IMR-90 (cell line): ENCODE results near the gene TEKT5. TPM values are rescaled to one million over a fixed set of nuclear protein-coding genes. Genes with fewer than 3 reads are reported as not detected.

Source experiments
- ATAC-seq: fragments of 200-7000 bp; cut with Tn5 transposase; 2 replicates; pipeline ENCODE4 v1.9.1; 2020; ENCODE audit warnings: low read depth, mild to moderate bottlenecking, moderate library complexity
- BruUV-seq: library from RNA; stranded (reverse); fragments of 400-500 nt; replicated peaks from 2 replicates; lab custom pipeline; 2021; lab: Mats Ljungman, UMichigan
- CTCF ChIA-PET: fragments of 300-600 bp; formaldehyde crosslinking; extraction: SDS; loops from one replicate; lab custom pipeline; 2021; ENCODE audit warnings: antibody characterized with exemption; lab: Yijun Ruan, JAX
- POLR2A ChIA-PET: fragments of 300-600 bp; sonication (Branson Sonifier 250); formaldehyde crosslinking; loops from one replicate; lab custom pipeline; 2022; ENCODE audit warnings: antibody characterized with exemption; ENCODE audit not compliant: unreplicated experiment; lab: Charles Lee
- DNase-seq: peaks from one replicate; pipeline ENCODE4 v3.0.0; 2013
- H2AFZ ChIP-seq: replicated peaks from 2 replicates; pipeline ENCODE3; 2013; ENCODE audit warnings: low read length, mild to moderate bottlenecking; ENCODE audit not compliant: poor library complexity
- H2AK5ac ChIP-seq: 2 replicates; pipeline ENCODE4 v1.6.1; 2013; ENCODE audit warnings: low read depth, low read length, inconsistent platforms
- H2AK9ac ChIP-seq: replicated peaks from 2 replicates; pipeline ENCODE3; 2013; ENCODE audit warnings: mild to moderate bottlenecking, low read depth, low read length, moderate library complexity; ENCODE audit not compliant: poor library complexity
- H2BK120ac ChIP-seq: 2 replicates; pipeline ENCODE4 v1.6.1; 2013; ENCODE audit warnings: low read depth, low read length, inconsistent platforms
- H2BK15ac ChIP-seq: 3 replicates; pipeline ENCODE4 v1.6.1; 2013; ENCODE audit warnings: low read depth, low read length, inconsistent platforms
- H2BK20ac ChIP-seq: 2 replicates; pipeline ENCODE4 v1.6.1; 2013; ENCODE audit warnings: low read depth, mild to moderate bottlenecking, inconsistent platforms, low read length, moderate library complexity
- H2BK5ac ChIP-seq: 2 replicates; pipeline ENCODE4 v1.6.1; 2013; ENCODE audit warnings: mild to moderate bottlenecking, low read depth, low read length, inconsistent platforms; ENCODE audit not compliant: poor library complexity, severe bottlenecking
- H3K14ac ChIP-seq: replicated peaks from 2 replicates; pipeline ENCODE4 v1.6.1; 2013; ENCODE audit warnings: low read depth, low read length, inconsistent platforms
- H3K18ac ChIP-seq: 2 replicates; pipeline ENCODE4 v1.6.1; 2013; ENCODE audit warnings: low read depth, low read length, control low read depth
- H3K23ac ChIP-seq: 2 replicates; pipeline ENCODE4 v1.6.1; 2013; ENCODE audit warnings: low read depth, low read length, inconsistent platforms
- H3K27ac ChIP-seq: 2 replicates; pipeline ENCODE4 v1.5.1; 2013; ENCODE audit warnings: mild to moderate bottlenecking, control low read depth, low read length; ENCODE audit not compliant: insufficient read depth
- H3K27me3 ChIP-seq: 2 replicates; pipeline ENCODE4 v1.6.1; 2013; ENCODE audit warnings: low read length; ENCODE audit not compliant: control insufficient read depth, insufficient read depth
- H3K36me3 ChIP-seq: 2 replicates; pipeline ENCODE4 v1.6.1; 2013; ENCODE audit warnings: low read length, mixed read lengths; ENCODE audit not compliant: control insufficient read depth, insufficient read depth
- H3K4ac ChIP-seq: 2 replicates; pipeline ENCODE4 v1.6.1; 2013; ENCODE audit warnings: low read depth, low read length, inconsistent platforms
- H3K4me1 ChIP-seq: 2 replicates; pipeline ENCODE4 v1.6.1; 2013; ENCODE audit warnings: low read length, mixed read lengths; ENCODE audit not compliant: control insufficient read depth, insufficient read depth
- H3K4me2 ChIP-seq: 2 replicates; pipeline ENCODE4 v1.6.1; 2013; ENCODE audit warnings: low read depth, mild to moderate bottlenecking, control low read depth, low read length, moderate library complexity
- H3K4me3 ChIP-seq: 2 replicates; pipeline ENCODE4 v1.5.1; 2013; ENCODE audit warnings: low read depth, mild to moderate bottlenecking, control low read depth, low read length, moderate library complexity; ENCODE audit not compliant: insufficient read depth
- H3K56ac ChIP-seq: 2 replicates; pipeline ENCODE4 v1.6.1; 2013; ENCODE audit warnings: low read length, inconsistent platforms; ENCODE audit not compliant: insufficient read depth; ENCODE audit errors: extremely low read depth
- H3K79me1 ChIP-seq, 2 experiments: 2 replicates each; pipeline ENCODE4 v1.6.1; 2013; ENCODE audit warnings: low read length in 2 of 2, inconsistent platforms in 1 of 2, low read depth in 1 of 2
- H3K9ac ChIP-seq: 2 replicates; pipeline ENCODE4 v1.6.1; 2013; ENCODE audit warnings: low read depth, low read length, control low read depth
- H3K9me1 ChIP-seq: 2 replicates; pipeline ENCODE4 v1.6.1; 2013; ENCODE audit warnings: low read length, inconsistent platforms; ENCODE audit not compliant: insufficient read depth
- H3K9me3 ChIP-seq: 2 replicates; pipeline ENCODE4 v1.6.1; 2013; ENCODE audit warnings: low read length; ENCODE audit not compliant: control insufficient read depth, insufficient read depth
- H4K20me1 ChIP-seq: 2 replicates; pipeline ENCODE4 v1.6.1; 2013; ENCODE audit warnings: low read length, inconsistent platforms; ENCODE audit not compliant: insufficient read depth
- H4K5ac ChIP-seq: 2 replicates; pipeline ENCODE4 v1.6.1; 2013; ENCODE audit warnings: mild to moderate bottlenecking, low read depth, low read length, control low read depth
- H4K8ac ChIP-seq, 2 experiments: 2 replicates each; pipeline ENCODE4 v1.6.1; 2013; ENCODE audit warnings: low read depth in 2 of 2, low read length in 2 of 2, control low read depth in 1 of 2, inconsistent platforms in 1 of 2
- H4K91ac ChIP-seq: 2 replicates; pipeline ENCODE4 v1.6.1; 2013; ENCODE audit warnings: low read depth, low read length, inconsistent platforms; ENCODE audit not compliant: insufficient read depth
- CEBPB ChIP-seq: IDR thresholded peaks from 2 replicates; pipeline ENCODE4 v1.6.1; 2012; ENCODE audit warnings: low read depth, low read length, improper control_type of control experiment
- CHD1 ChIP-seq: IDR thresholded peaks from 2 replicates; pipeline ENCODE4 v1.6.1; 2012; ENCODE audit warnings: low read depth, low read length, improper control_type of control experiment
- FOS ChIP-seq: fragments of 150-350 bp; IDR thresholded peaks from 2 replicates; pipeline ENCODE4 v1.6.1; 2016; ENCODE audit warnings: low read depth, low read length
- MAFK ChIP-seq: IDR thresholded peaks from 2 replicates; pipeline ENCODE4 v1.6.1; 2012; ENCODE audit warnings: low read depth, low read length, improper control_type of control experiment
- MAZ ChIP-seq: IDR thresholded peaks from 2 replicates; pipeline ENCODE4 v1.6.1; 2012; ENCODE audit warnings: low read depth, mild to moderate bottlenecking, low read length, improper control_type of control experiment, moderate library complexity, borderline replicate concordance
- MXI1 ChIP-seq: IDR thresholded peaks from 2 replicates; pipeline ENCODE4 v1.6.1; 2012; ENCODE audit warnings: low read depth, mild to moderate bottlenecking, low read length, moderate library complexity, borderline replicate concordance
- NFE2L2 ChIP-seq: fragments of 150-350 bp; IDR thresholded peaks from 2 replicates; pipeline ENCODE4 v1.6.1; 2016; ENCODE audit warnings: low read depth, mild to moderate bottlenecking, low read length
- POLR2A ChIP-seq: IDR thresholded peaks from 2 replicates; pipeline ENCODE4 v1.6.1; 2012; ENCODE audit warnings: mild to moderate bottlenecking, low read depth, low read length
- RAD21 ChIP-seq: IDR thresholded peaks from 2 replicates; pipeline ENCODE4 v1.6.1; 2012; ENCODE audit warnings: low read length, improper control_type of control experiment
- RCOR1 ChIP-seq: IDR thresholded peaks from 2 replicates; pipeline ENCODE4 v1.6.1; 2012; ENCODE audit warnings: mild to moderate bottlenecking, low read length, improper control_type of control experiment; ENCODE audit not compliant: insufficient replicate concordance
- RFX5 ChIP-seq: IDR thresholded peaks from 2 replicates; pipeline ENCODE4 v1.8.0; 2012; ENCODE audit warnings: low read depth, mild to moderate bottlenecking, low read length, moderate library complexity
- SMC3 ChIP-seq: fragments of 150-350 bp; IDR thresholded peaks from 2 replicates; pipeline ENCODE4 v1.6.1; 2016; ENCODE audit warnings: low read depth, mild to moderate bottlenecking, antibody characterized with exemption, low read length, moderate library complexity
- WGBS, 2 experiments: methylation state at CpG; one replicate each; pipeline versions ENCODE4 v1.1.5 to v1.1.7; 2013; ENCODE audit warnings: missing lambda C conversion rate in 2 of 2; ENCODE audit not compliant: insufficient read length in 1 of 2; ENCODE audit errors: extremely low coverage in 2 of 2; 5-methylcytosine and 5-hydroxymethylcytosine counted together
- dilution Hi-C: fragments of 300-500 bp; cut with HindIII; formaldehyde crosslinking; loops from one replicate; pipeline ENCODE4 v1.14.3; 2018; ENCODE audit warnings: low sequenced_read_pairs; ENCODE audit not compliant: unreplicated experiment
- in situ Hi-C: fragments of 300-500 bp; cut with MboI; formaldehyde crosslinking; loops from 3 replicates; pipeline ENCODE4 v1.14.3; 2019; ENCODE audit warnings: low sequenced_read_pairs, inconsistent platforms, mixed read lengths
- intact Hi-C: fragments of 100-400 bp; cut with micrococcal nuclease; formaldehyde crosslinking; loops from 2 replicates; pipeline ENCODE4 v1.10.0; 2022
- polyA plus RNA-seq, 3 experiments: library from polyadenylated mRNA; depleted of rRNA; stranded (reverse); fragments of >200 nt; gene quantifications; 2 replicates each; pipeline ENCODE4 v1.2.3, GENCODE V29; 2012; ENCODE audit warnings: low replicate concordance in 1 of 3
- total RNA-seq: library from RNA; depleted of rRNA; stranded (reverse); fragments of >200 nt; gene quantifications from 2 replicates; pipeline ENCODE4 v1.2.3, GENCODE V29; 2012
- TF ChIP-seq, protein P1 (sequence below): fragments of 150-350 bp; IDR thresholded peaks from 2 replicates; pipeline ENCODE4 v1.6.1; 2017; ENCODE audit warnings: mild to moderate bottlenecking, antibody characterized with exemption, low read length, low read depth
- TF ChIP-seq, protein P2 (sequence below): conservative IDR thresholded peaks from 2 replicates; pipeline ENCODE4 v1.5.1; 2012; ENCODE audit warnings: mild to moderate bottlenecking, low read depth, low read length, improper control_type of control experiment

Gene TEKT5
- total and polyA plus RNA-seq, 2 of the 4 experiments (the other 2 are of a cell fraction) = 0.17 TPM; not detected in 1

- BruUV-seq = no TSS peak
- no peak overlapping the region for H3K18ac ChIP-seq
- intact Hi-C loops = no loop called here
- no peak overlapping the region for H3K4ac ChIP-seq
- H3K4me1 ChIP-seq = no peaks in the 10 kb centered on the region
- peaks cover 8% of the 10 kb centered on the region for H3K27me3 ChIP-seq
- DNase-seq = no peak
- no peak overlapping the region for H2AK5ac ChIP-seq
- no peak overlapping the region for H4K8ac ChIP-seq
- in situ Hi-C loops = no loop called here
- CTCF ChIA-PET = no interaction called here
- POLR2A ChIA-PET = no interaction called here
- H2BK15ac ChIP-seq = no peak overlapping the region
- no peak overlapping the region for H3K23ac ChIP-seq
- dilution Hi-C loops = no loop called here
- H2BK120ac ChIP-seq = no peak overlapping the region
- TF ChIP-seq, protein P1, sequence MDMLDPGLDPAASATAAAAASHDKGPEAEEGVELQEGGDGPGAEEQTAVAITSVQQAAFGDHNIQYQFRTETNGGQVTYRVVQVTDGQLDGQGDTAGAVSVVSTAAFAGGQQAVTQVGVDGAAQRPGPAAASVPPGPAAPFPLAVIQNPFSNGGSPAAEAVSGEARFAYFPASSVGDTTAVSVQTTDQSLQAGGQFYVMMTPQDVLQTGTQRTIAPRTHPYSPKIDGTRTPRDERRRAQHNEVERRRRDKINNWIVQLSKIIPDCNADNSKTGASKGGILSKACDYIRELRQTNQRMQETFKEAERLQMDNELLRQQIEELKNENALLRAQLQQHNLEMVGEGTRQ = no peak
- TF ChIP-seq RFX5 = no peak
- TF ChIP-seq POLR2A = no peak
- TF ChIP-seq MAFK = no peak
- TF ChIP-seq MAZ = no peak
- TF ChIP-seq RCOR1 = no peak
- TF ChIP-seq, protein P2, sequence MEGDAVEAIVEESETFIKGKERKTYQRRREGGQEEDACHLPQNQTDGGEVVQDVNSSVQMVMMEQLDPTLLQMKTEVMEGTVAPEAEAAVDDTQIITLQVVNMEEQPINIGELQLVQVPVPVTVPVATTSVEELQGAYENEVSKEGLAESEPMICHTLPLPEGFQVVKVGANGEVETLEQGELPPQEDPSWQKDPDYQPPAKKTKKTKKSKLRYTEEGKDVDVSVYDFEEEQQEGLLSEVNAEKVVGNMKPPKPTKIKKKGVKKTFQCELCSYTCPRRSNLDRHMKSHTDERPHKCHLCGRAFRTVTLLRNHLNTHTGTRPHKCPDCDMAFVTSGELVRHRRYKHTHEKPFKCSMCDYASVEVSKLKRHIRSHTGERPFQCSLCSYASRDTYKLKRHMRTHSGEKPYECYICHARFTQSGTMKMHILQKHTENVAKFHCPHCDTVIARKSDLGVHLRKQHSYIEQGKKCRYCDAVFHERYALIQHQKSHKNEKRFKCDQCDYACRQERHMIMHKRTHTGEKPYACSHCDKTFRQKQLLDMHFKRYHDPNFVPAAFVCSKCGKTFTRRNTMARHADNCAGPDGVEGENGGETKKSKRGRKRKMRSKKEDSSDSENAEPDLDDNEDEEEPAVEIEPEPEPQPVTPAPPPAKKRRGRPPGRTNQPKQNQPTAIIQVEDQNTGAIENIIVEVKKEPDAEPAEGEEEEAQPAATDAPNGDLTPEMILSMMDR = no peak
- no peak for TF ChIP-seq CHD1
- TF ChIP-seq NFE2L2 = no peak
- no peak for TF ChIP-seq CEBPB
- no peak for TF ChIP-seq RAD21
- TF ChIP-seq MXI1 = no peak
- TF ChIP-seq FOS = no peak
- TF ChIP-seq SMC3 = no peak
- H3K4me3 ChIP-seq = no peak overlapping the region
- H4K91ac ChIP-seq = no peak overlapping the region
- no peak overlapping the region for H3K9ac ChIP-seq
- H3K79me1 ChIP-seq = no peaks in the 10 kb centered on the region
- H2AFZ ChIP-seq = no peak overlapping the region
- H2BK5ac ChIP-seq = no peak overlapping the region
- no peaks in the 10 kb centered on the region for H3K36me3 ChIP-seq
- no peak overlapping the region for H3K4me2 ChIP-seq
- WGBS, 2 experiments = 60% methylated on average over 3 of the region's 11 CpGs; no CpG with 5 or more reads in 1 of the 2 experiments
- H2AK9ac ChIP-seq = no peak overlapping the region
- ATAC-seq = no peak
- H2BK20ac ChIP-seq = no peak overlapping the region
- no peak overlapping the region for H3K27ac ChIP-seq
- H3K9me3 ChIP-seq = no peaks in the 10 kb centered on the region
- H3K56ac ChIP-seq = no peak overlapping the region
- H3K9me1 ChIP-seq = no peaks in the 10 kb centered on the region
- H4K5ac ChIP-seq = no peak overlapping the region
- H3K14ac ChIP-seq = no peak overlapping the region
- no peaks in the 10 kb centered on the region for H4K20me1 ChIP-seq
These were observed 19.5 kb downstream of the TEKT5 start for GRCh38 chr16:10675216-10675615.
